CD14-positive monocyte (primary cell): Measurements from ENCODE around the gene ASIC2. TPM values are rescaled to one million over a fixed set of nuclear protein-coding genes. Genes with fewer than 3 reads are reported as not detected.

ENCODE experiments used
- DNase-seq, 3 donors: peaks; one replicate each; pipeline ENCODE4 v3.0.0-alpha.2; 2011 to 2022
- H2AFZ ChIP-seq: 2 replicates; pipeline ENCODE4 v1.6.0; 2012; ENCODE audit warnings: mild to moderate bottlenecking, low read depth, low read length, inconsistent platforms; ENCODE audit not compliant: insufficient read depth, poor library complexity, severe bottlenecking
- H3K27ac ChIP-seq, 2 donors: 1 replicate in 1 of 2; 2 replicates in 1 of 2; pipeline ENCODE4 v1.5.1; 2012 to 2013; ENCODE audit warnings: low read length in 2 of 2, control low read depth in 1 of 2, inconsistent platforms in 1 of 2, low read depth in 1 of 2, mild to moderate bottlenecking in 1 of 2
- H3K27me3 ChIP-seq, 2 donors: one replicate each; pipeline versions ENCODE4 v1.6.0 to v1.6.1; 2011 to 2013; ENCODE audit warnings: low read length in 2 of 2; ENCODE audit not compliant: control insufficient read depth in 2 of 2, insufficient read depth in 2 of 2
- H3K36me3 ChIP-seq, 2 donors: replicated peaks in 1 of 2; 1 replicate in 1 of 2; 2 replicates in 1 of 2; pipeline versions ENCODE4 v1.5.1 to v1.6.1; 2012 to 2013; ENCODE audit warnings: low read length in 2 of 2, control low read depth in 1 of 2, inconsistent platforms in 1 of 2, mild to moderate bottlenecking in 1 of 2; ENCODE audit not compliant: insufficient read depth in 2 of 2, control insufficient read depth in 1 of 2
- H3K4me1 ChIP-seq, 2 donors: 1 replicate in 1 of 2; 2 replicates in 1 of 2; pipeline versions ENCODE4 v1.5.1 to v1.6.1; 2012 to 2013; ENCODE audit warnings: low read length in 2 of 2, control low read depth in 1 of 2, inconsistent platforms in 1 of 2, mild to moderate bottlenecking in 1 of 2, moderate library complexity in 1 of 2; ENCODE audit not compliant: insufficient read depth in 2 of 2, control insufficient read depth in 1 of 2
- H3K4me2 ChIP-seq: replicated peaks from 2 replicates; pipeline ENCODE3; 2012; ENCODE audit warnings: low read length, moderate library complexity, mild to moderate bottlenecking; ENCODE audit not compliant: poor library complexity, severe bottlenecking; ENCODE audit errors: extremely low read depth
- H3K4me3 ChIP-seq, 3 experiments: fragments of 200-600 bp in 1 of 3; sonication (generic) in 1 of 3; replicated peaks in 1 of 3; 1 replicate in 2 of 3; 2 replicates in 1 of 3; pipeline ENCODE4 v1.5.1; 2011 to 2013; ENCODE audit warnings: low read length in 3 of 3, mild to moderate bottlenecking in 3 of 3, control low read depth in 2 of 3, low read depth in 2 of 3, inconsistent platforms in 1 of 3, moderate library complexity in 1 of 3
- H3K79me2 ChIP-seq: 2 replicates; pipeline ENCODE4 v1.6.0; 2012; ENCODE audit warnings: mild to moderate bottlenecking, control low read depth, inconsistent platforms, low read length, moderate library complexity; ENCODE audit not compliant: insufficient read depth
- H3K9ac ChIP-seq: 2 replicates; pipeline ENCODE4 v1.6.0; 2017; ENCODE audit warnings: low read length, mild to moderate bottlenecking; ENCODE audit not compliant: insufficient read depth, poor library complexity, severe bottlenecking
- H3K9me3 ChIP-seq, 2 donors: replicated peaks in 1 of 2; 1 replicate in 1 of 2; 2 replicates in 1 of 2; pipeline versions ENCODE4 v1.5.1 to v1.6.1; 2012 to 2013; ENCODE audit warnings: low read length in 2 of 2, control low read depth in 1 of 2; ENCODE audit not compliant: control insufficient read depth in 1 of 2, insufficient read depth in 1 of 2
- H4K20me1 ChIP-seq: 2 replicates; pipeline ENCODE4 v1.6.0; 2012; ENCODE audit warnings: mild to moderate bottlenecking, low read length, control low read depth, moderate library complexity; ENCODE audit not compliant: insufficient read depth
- H3K27ac Mint-ChIP-seq, 7 donors: one replicate each; pipeline ENCODE4 v1.8.0; 2020; ENCODE audit warnings: mild to moderate bottlenecking in 7 of 7, mixed read lengths in 7 of 7, moderate library complexity in 6 of 7, inconsistent platforms in 2 of 7
- H3K27me3 Mint-ChIP-seq, 3 donors: one replicate each; pipeline ENCODE4 v1.8.0; 2021 to 2022; ENCODE audit warnings: low read depth in 3 of 3, mild to moderate bottlenecking in 3 of 3, mixed read lengths in 3 of 3, moderate library complexity in 3 of 3, inconsistent platforms in 1 of 3
- H3K36me3 Mint-ChIP-seq, 2 donors: one replicate each; pipeline ENCODE4 v1.8.0; 2020; ENCODE audit warnings: mixed read lengths in 2 of 2, inconsistent platforms in 1 of 2, mild to moderate bottlenecking in 1 of 2
- H3K4me1 Mint-ChIP-seq: one replicate; pipeline ENCODE4 v1.8.0; 2020; ENCODE audit warnings: mild to moderate bottlenecking, mixed read lengths
- H3K4me3 Mint-ChIP-seq, 2 donors: one replicate each; pipeline ENCODE4 v1.8.0; 2020; ENCODE audit warnings: mild to moderate bottlenecking in 2 of 2, mixed read lengths in 2 of 2, moderate library complexity in 1 of 2
- H3K9me3 Mint-ChIP-seq, 7 donors: one replicate each; pipeline ENCODE4 v1.8.0; 2020 to 2022; ENCODE audit warnings: mixed read lengths in 7 of 7, mild to moderate bottlenecking in 6 of 7, moderate library complexity in 6 of 7, inconsistent platforms in 2 of 7
- WGBS: methylation state at CpG from one replicate; pipeline ENCODE4 v1.1.5; 2013; ENCODE audit warnings: missing lambda C conversion rate; ENCODE audit not compliant: insufficient coverage; 5-methylcytosine and 5-hydroxymethylcytosine counted together
- intact Hi-C, 2 donors: fragments of 100-400 bp; cut with micrococcal nuclease; formaldehyde crosslinking; loops; one replicate each; pipeline versions ENCODE4 v1.15.0 to v1.15.1; 2023
- polyA plus RNA-seq, 3 donors: library from polyadenylated mRNA; depleted of rRNA in 1 of 3; unstranded in 2 of 3; stranded (reverse) in 1 of 3; fragments of 300-500 nt in 2 of 3; fragments of >200 nt in 1 of 3; fragmentation: Illumina TruSeq in 2 of 3; gene quantifications; 1 replicate in 2 of 3; 2 replicates in 1 of 3; pipeline ENCODE4 v1.2.3, GENCODE V29; 2012 to 2021
- TF ChIP-seq, protein P1 (sequence below): fragments of 200-600 bp; IDR thresholded peaks from one replicate; pipeline ENCODE4 v1.8.0; 2022; ENCODE audit warnings: antibody characterized with exemption, mild to moderate bottlenecking

The ASIC2 gene
- polyA plus RNA-seq, 3 donors = not detected

- peaks cover 1 to 3% (median 2%) of the 10 kb centered on the region in 3 donors for H3K27me3 Mint-ChIP-seq
- Histone ChIP-seq H3K4me2 (no peak overlapping the region), H2AFZ (no peak overlapping the region), H3K36me3 (no peaks in the 10 kb centered on the region), H3K9me3 (no peaks in the 10 kb centered on the region), H3K79me2 (no peaks in the 10 kb centered on the region), H3K27me3 (no peaks in the 10 kb centered on the region), H4K20me1 (no peaks in the 10 kb centered on the region), H3K4me3 (no peak overlapping the region), H3K4me1 (no peaks in the 10 kb centered on the region), H3K27ac (no peak overlapping the region), H3K9ac (no peak overlapping the region)
- TF ChIP-seq, protein P1, sequence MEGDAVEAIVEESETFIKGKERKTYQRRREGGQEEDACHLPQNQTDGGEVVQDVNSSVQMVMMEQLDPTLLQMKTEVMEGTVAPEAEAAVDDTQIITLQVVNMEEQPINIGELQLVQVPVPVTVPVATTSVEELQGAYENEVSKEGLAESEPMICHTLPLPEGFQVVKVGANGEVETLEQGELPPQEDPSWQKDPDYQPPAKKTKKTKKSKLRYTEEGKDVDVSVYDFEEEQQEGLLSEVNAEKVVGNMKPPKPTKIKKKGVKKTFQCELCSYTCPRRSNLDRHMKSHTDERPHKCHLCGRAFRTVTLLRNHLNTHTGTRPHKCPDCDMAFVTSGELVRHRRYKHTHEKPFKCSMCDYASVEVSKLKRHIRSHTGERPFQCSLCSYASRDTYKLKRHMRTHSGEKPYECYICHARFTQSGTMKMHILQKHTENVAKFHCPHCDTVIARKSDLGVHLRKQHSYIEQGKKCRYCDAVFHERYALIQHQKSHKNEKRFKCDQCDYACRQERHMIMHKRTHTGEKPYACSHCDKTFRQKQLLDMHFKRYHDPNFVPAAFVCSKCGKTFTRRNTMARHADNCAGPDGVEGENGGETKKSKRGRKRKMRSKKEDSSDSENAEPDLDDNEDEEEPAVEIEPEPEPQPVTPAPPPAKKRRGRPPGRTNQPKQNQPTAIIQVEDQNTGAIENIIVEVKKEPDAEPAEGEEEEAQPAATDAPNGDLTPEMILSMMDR = no peak
- H3K36me3 Mint-ChIP-seq = no peaks in the 10 kb centered on the region
- H3K4me3 Mint-ChIP-seq = no peak overlapping the region
- WGBS = 50% methylated on average over 1 of the region's 2 CpGs
- H3K4me1 Mint-ChIP-seq = no peaks in the 10 kb centered on the region
- no peak overlapping the region for H3K27ac Mint-ChIP-seq
- intact Hi-C loops = no loop called here
- DNase-seq = no peak
- peaks cover 0 to 10% (median 0%) of the 10 kb centered on the region in 7 donors for H3K9me3 Mint-ChIP-seq
Observed at GRCh38 chr17:33209671-33210070, 83.4 kb downstream of the ASIC2 start.

- no peak overlapping the region for H3K27ac Mint-ChIP-seq
- WGBS = 100% methylated on average over 2 of the region's 4 CpGs
- H3K4me1 ChIP-seq = no peaks in the 10 kb centered on the region
Observed at GRCh38 chr17:33207231-33207630, 85.9 kb downstream of the ASIC2 start.

More at GRCh38 chr17:33207231-33207630, 85.9 kb downstream of the ASIC2 start:
- TF ChIP-seq, protein P1 = no peak
- no peaks in the 10 kb centered on the region for H3K9me3 ChIP-seq
- H4K20me1 ChIP-seq = no peaks in the 10 kb centered on the region
- Mint-ChIP-seq H3K27me3 (peaks cover 0 to 4% (median 1%) of the 10 kb centered on the region in 3 donors), H3K36me3 (no peaks in the 10 kb centered on the region), H3K4me1 (no peaks in the 10 kb centered on the region), H3K9me3 (peaks cover 0 to 10% (median 0%) of the 10 kb centered on the region in 7 donors), H3K4me3 (no peak overlapping the region)
- H3K4me3 ChIP-seq = no peak overlapping the region
- no peak overlapping the region for H2AFZ ChIP-seq
- H3K9ac ChIP-seq = no peak overlapping the region
- intact Hi-C loops = no loop called here
- H3K4me2 ChIP-seq = no peak overlapping the region
- H3K79me2 ChIP-seq = no peaks in the 10 kb centered on the region
- H3K27ac ChIP-seq = no peak overlapping the region
- no peak for DNase-seq
- H3K27me3 ChIP-seq = no peaks in the 10 kb centered on the region
- H3K36me3 ChIP-seq = no peaks in the 10 kb centered on the region
